Activated CD4-positive, alpha-beta T cell treated with anti-CD3 and anti-CD28 coated beads, Interleukin-2, amount 10 ng/mL, durations not matched to agents 24 days and 14 days (primary cell): Measurements from ENCODE around the gene PARPBP. TPM values are rescaled to one million over a fixed set of nuclear protein-coding genes. Genes with fewer than 3 reads are reported as not detected.
"Not testable (repeated sequence)": the region's sequence is repeated elsewhere in the genome, so short reads cannot be mapped to it uniquely, and the experiment has no call there.

Experiments used
- DNase-seq: peaks from one replicate; pipeline ENCODE4 v3.0.0; 2022
- H3K27ac Mint-ChIP-seq: one replicate; pipeline ENCODE4 v1.8.0; 2022; ENCODE audit warnings: mild to moderate bottlenecking, mixed read lengths
- H3K27me3 Mint-ChIP-seq: one replicate; pipeline ENCODE4 v1.8.0; 2022; ENCODE audit warnings: mixed read lengths
- H3K36me3 Mint-ChIP-seq: one replicate; pipeline ENCODE4 v1.8.0; 2022; ENCODE audit warnings: low read depth, mild to moderate bottlenecking, mixed read lengths
- H3K4me1 Mint-ChIP-seq: one replicate; pipeline ENCODE4 v1.8.0; 2021; ENCODE audit warnings: mixed read lengths
- H3K4me3 Mint-ChIP-seq: one replicate; pipeline ENCODE4 v1.8.0; 2022; ENCODE audit warnings: mild to moderate bottlenecking, moderate library complexity, mixed read lengths
- H3K9me3 Mint-ChIP-seq: one replicate; pipeline ENCODE4 v1.8.0; 2021; ENCODE audit warnings: mixed read lengths
- intact Hi-C: fragments of 100-400 bp; cut with micrococcal nuclease; formaldehyde crosslinking; loops from one replicate; pipeline ENCODE4 v1.15.1; 2023
- total RNA-seq: library from RNA; stranded (reverse); gene quantifications from 2 replicates; pipeline ENCODE4 v1.2.3, GENCODE V29; 2022

PARPBP gene
- total RNA-seq, 1 donor from 2014 or later = 22.9 TPM

DNA sequence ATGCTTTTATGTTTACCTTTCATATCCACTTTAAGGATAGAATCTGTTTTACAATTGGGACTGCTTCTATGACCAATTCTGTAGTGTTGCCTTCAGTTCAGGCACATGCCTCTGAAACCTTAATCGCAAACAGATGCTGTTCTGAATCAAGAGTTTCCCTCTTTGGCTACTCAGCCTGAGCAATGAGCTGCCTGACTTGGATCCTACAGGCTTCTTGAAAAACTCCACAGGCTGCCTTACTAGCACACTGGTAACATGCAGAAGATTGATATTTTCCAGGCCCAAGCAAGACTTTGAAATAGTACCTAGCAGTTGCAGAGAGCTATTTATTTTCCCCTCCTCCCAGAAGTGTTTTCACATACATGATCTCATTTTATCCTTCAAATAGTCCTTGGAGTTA lies 112.5 kb downstream of the PARPBP start:
- Mint-ChIP-seq H3K4me1 (no peaks in the 10 kb centered on the region), H3K27me3 (peaks cover 15% of the 10 kb centered on the region), H3K4me3 (no peak overlapping the region), H3K27ac (no peak overlapping the region), H3K9me3 (peaks cover 3% of the 10 kb centered on the region), H3K36me3 (no peaks in the 10 kb centered on the region)
- intact Hi-C loops = no loop called here
- DNase-seq = no peak

DNA sequence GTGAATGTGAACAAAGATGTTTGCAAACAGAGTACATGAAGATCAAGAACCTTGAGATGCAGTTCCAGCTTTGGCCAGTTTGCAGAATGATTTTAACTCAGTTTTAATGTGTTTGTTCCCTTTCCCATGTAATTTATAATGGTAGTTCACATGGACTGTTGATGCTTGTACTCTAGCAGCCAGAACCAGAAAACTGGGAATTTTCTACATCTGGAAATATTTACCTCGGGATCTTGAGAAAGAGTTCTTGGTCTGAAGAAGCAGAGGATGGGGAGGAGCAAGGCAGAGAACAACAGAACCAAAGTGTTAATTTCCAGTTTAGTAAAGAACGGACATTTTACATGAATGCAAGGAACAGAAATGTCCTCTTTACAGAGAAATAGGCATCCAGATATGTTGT lies 114.6 kb downstream of the PARPBP start:
- H3K27ac Mint-ChIP-seq = no peak overlapping the region
- peaks cover 9% of the 10 kb centered on the region for H3K9me3 Mint-ChIP-seq
- intact Hi-C loops = no loop called here
- H3K4me3 Mint-ChIP-seq = no peak overlapping the region
- no peaks in the 10 kb centered on the region for H3K4me1 Mint-ChIP-seq
- no peak for DNase-seq
- peaks cover 15% of the 10 kb centered on the region for H3K27me3 Mint-ChIP-seq
- H3K36me3 Mint-ChIP-seq = no peaks in the 10 kb centered on the region

DNA sequence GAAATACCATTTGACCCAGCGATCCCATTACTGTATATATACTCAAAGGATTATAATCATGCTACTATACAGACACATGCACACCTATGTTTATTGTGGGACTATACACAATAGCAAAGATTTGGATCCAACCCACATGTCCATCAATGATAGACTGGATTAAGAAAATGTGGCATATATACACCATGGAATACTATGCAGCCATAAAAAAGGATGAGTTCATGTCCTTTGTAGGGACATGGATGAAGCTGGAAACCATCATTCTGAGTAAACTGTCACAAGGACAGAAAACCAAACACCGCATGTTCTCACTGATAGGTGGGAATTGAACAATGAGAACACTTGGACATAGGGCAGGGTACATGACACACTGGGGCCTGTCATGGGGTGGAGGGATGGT lies 120.9 kb downstream of the PARPBP start:
- DNase-seq, H3K4me1 Mint-ChIP-seq, H3K27ac Mint-ChIP-seq, H3K27me3 Mint-ChIP-seq, intact Hi-C loops, H3K36me3 Mint-ChIP-seq, H3K4me3 Mint-ChIP-seq: not testable (repeated sequence)
- peaks cover 16% of the 10 kb centered on the region for H3K9me3 Mint-ChIP-seq

Other genes starting within 250 kb of the PARPBP start
- gene DRAM1, start 242.6 kb upstream of the PARPBP start, total RNA-seq = 4.3 and 4.6 TPM in 2 replicates
- 29.0 and 33.1 TPM in 2 replicates for gene WASHC3, start 58.2 kb upstream of the PARPBP start, total RNA-seq
- gene NUP37, start 69 bp upstream of the PARPBP start, total RNA-seq = 88.1 and 97.3 TPM in 2 replicates
- gene PMCH, start 77.7 kb downstream of the PARPBP start, total RNA-seq = 6.3 and 8.4 TPM in 2 replicates